HepG2 (cell line): ENCODE measurements around the gene OTOP1. TPM values are rescaled to one million over a fixed set of nuclear protein-coding genes. Genes with fewer than 3 reads are reported as not detected.
A peak's percentile ranks its signal among the peaks of the same experiment; 100 is the strongest.

Source experiments
- CBX2 ChIP-seq, 2 experiments: fragments of 200-600 bp in 1 of 2; sonication (generic); formaldehyde crosslinking in 1 of 2; IDR thresholded peaks; 2 replicates each; pipeline versions ENCODE4 v1.7.0 to v1.8.1; 2018 to 2022; ENCODE audit warnings: low read depth in 2 of 2, low read length in 1 of 2, mild to moderate bottlenecking in 1 of 2, missing genetic modification reagents in 1 of 2
- ESRRA ChIP-seq: sonication (generic); formaldehyde crosslinking; IDR thresholded peaks from 2 replicates; pipeline ENCODE4 v1.5.1; 2020; ENCODE audit warnings: mild to moderate bottlenecking, low read depth, missing genetic modification reagents
- HBP1 ChIP-seq: IDR thresholded peaks from 2 replicates; pipeline ENCODE4 v1.6.1; 2016; ENCODE audit warnings: low read depth, control low read depth
- MED1 ChIP-seq: sonication (generic); formaldehyde crosslinking; IDR thresholded peaks from 2 replicates; pipeline ENCODE4 v1.4.0; 2020; ENCODE audit warnings: missing genetic modification reagents
- PAXIP1 ChIP-seq: sonication (generic); formaldehyde crosslinking; conservative IDR thresholded peaks from 2 replicates; pipeline ENCODE4 v1.4.0; 2020; ENCODE audit warnings: mild to moderate bottlenecking, missing genetic modification reagents, moderate library complexity
- RERE ChIP-seq: IDR thresholded peaks from 2 replicates; pipeline ENCODE4 v1.6.1; 2016; ENCODE audit warnings: low read depth, missing genetic modification reagents, missing compliant biosample characterization
- TBL1XR1 ChIP-seq: fragments of 150-350 bp; IDR thresholded peaks from 2 replicates; pipeline ENCODE4 v1.6.1; 2014; ENCODE audit warnings: borderline replicate concordance, low read length; ENCODE audit not compliant: partially characterized antibody
- TFDP2 ChIP-seq: sonication (generic); formaldehyde crosslinking; IDR thresholded peaks from 2 replicates; pipeline ENCODE4 v1.4.0; 2020; ENCODE audit warnings: missing genetic modification reagents
- ZKSCAN8 ChIP-seq: IDR thresholded peaks from 2 replicates; pipeline ENCODE4 v1.6.1; 2016; ENCODE audit warnings: borderline replicate concordance, missing genetic modification reagents, missing compliant biosample characterization
- polyA plus RNA-seq, 8 experiments: library from polyadenylated mRNA; depleted of rRNA in 3 of 8; stranded (reverse) in 7 of 8; unstranded in 1 of 8; fragments of >200 nt; fragmentation: Illumina TruSeq in 4 of 8; extraction: Trizol in 4 of 8; gene quantifications; 2 replicates each; pipeline versions ENCODE4 v1.2.1 to v1.2.3, GENCODE V29; 2011 to 2016; ENCODE audit warnings: low read depth in 4 of 8, missing spikeins in 1 of 8, mixed read lengths in 1 of 8; ENCODE audit not compliant: insufficient read depth in 1 of 8
- total RNA-seq, 5 experiments: library from RNA; depleted of rRNA; stranded (reverse); fragments of >200 nt; fragmentation: Illumina TruSeq; extraction: Trizol; gene quantifications; 2 replicates each; pipeline ENCODE4 v1.2.3, GENCODE V29; 2016; ENCODE audit warnings: low read depth in 1 of 5

The OTOP1 gene
- total and polyA plus RNA-seq, 2 of the 13 experiments (the other 11 are each of a cell fraction or from before 2014, with no cell fraction given): not detected

GRCh38 chr4:4259484-4260100 lies 32.9 kb upstream of the OTOP1 start (continued):
- 0 out of 2 replicates have a peak, but pooled peaks have one; percentile 46 for TF ChIP-seq HBP1 (CRISPR knock-in tag)
- peak; percentile 75 for TF ChIP-seq TBL1XR1
- TF ChIP-seq TFDP2: peak; percentile 50; the same call in 1 of the 2 replicates
- peak; percentile 44; the same call in 1 of the 2 replicates for TF ChIP-seq ESRRA
- no peak; the same call in 1 of the 2 replicates for TF ChIP-seq ZKSCAN8 (CRISPR knock-in tag)
- no peak for TF ChIP-seq CBX2 (IDR thresholded peaks at IDR 0.05; ENCODE audit: low read depth, low read length)
- TF ChIP-seq CBX2 (CRISPR knock-in tag; IDR thresholded peaks at IDR 0.05; ENCODE audit: low read depth): no peak
- TF ChIP-seq RERE (CRISPR knock-in tag): peak; percentile 76
- TF ChIP-seq MED1 (CRISPR knock-in tag): peak; percentile 87
- peak; percentile 98 for TF ChIP-seq PAXIP1 (CRISPR knock-in tag)
